Activated T-cell treated with anti-CD3 and anti-CD28 coated beads, Interleukin-2, amount 50 U/mL, for 72 hours (primary cell): ENCODE results near the gene MPC2. TPM values are rescaled to one million over a fixed set of nuclear protein-coding genes. Genes with fewer than 3 reads are reported as not detected.

Experiments used
- ATAC-seq, 2 donors: fragments of 150-1000 bp; cut with Tn5 transposase; replicated peaks in 1 of 2; 2 replicates each; pipeline ENCODE4 v1.10.0; 2021; ENCODE audit warnings: moderate library complexity in 2 of 2, mild to moderate bottlenecking in 1 of 2
- DNase-seq, 2 donors: peaks; one replicate each; pipeline ENCODE4 v3.0.0; 2021 to 2022; ENCODE audit warnings: mixed read lengths in 1 of 2
- H3K27ac Mint-ChIP-seq: one replicate; pipeline ENCODE4 v1.8.0; 2022; ENCODE audit warnings: mild to moderate bottlenecking, moderate library complexity, mixed read lengths
- H3K27me3 Mint-ChIP-seq: one replicate; pipeline ENCODE4 v1.8.0; 2022; ENCODE audit warnings: low read depth, mixed read lengths
- H3K36me3 Mint-ChIP-seq, 2 donors: one replicate each; pipeline ENCODE4 v1.8.0; 2022; ENCODE audit warnings: mixed read lengths in 2 of 2, mild to moderate bottlenecking in 1 of 2; ENCODE audit not compliant: insufficient read depth in 2 of 2
- H3K4me1 Mint-ChIP-seq: one replicate; pipeline ENCODE4 v1.8.0; 2022; ENCODE audit warnings: low read depth, mixed read lengths
- H3K4me3 Mint-ChIP-seq, 2 donors: one replicate each; pipeline ENCODE4 v1.8.0; 2022; ENCODE audit warnings: mild to moderate bottlenecking in 2 of 2, mixed read lengths in 2 of 2, moderate library complexity in 2 of 2
- H3K9me3 Mint-ChIP-seq, 2 donors: one replicate each; pipeline ENCODE4 v1.8.0; 2022; ENCODE audit warnings: mixed read lengths in 2 of 2
- total RNA-seq, 2 donors: library from RNA; stranded (reverse); gene quantifications; one replicate each; pipeline ENCODE4 v1.2.3, GENCODE V29; 2022

Gene MPC2
- 10 to 100 TPM; 66.3 to 71.6 TPM for total RNA-seq

GRCh38 chr1:167936930-167937708 is at the start of gene MPC2:
Gene MPC2 (minus strand): TSS chr1:167937072. CDS start chr1:167935841, 1,231 bp downstream.
- H3K27ac Mint-ChIP-seq = peak within 1 kb of the TSS; percentile 98
- peaks cover 5 to 6% of the 10 kb centered on the region in 2 donors for H3K36me3 Mint-ChIP-seq
- H3K4me1 Mint-ChIP-seq = peaks cover 41% of the 10 kb centered on the region
- H3K27me3 Mint-ChIP-seq = no peaks in the 10 kb centered on the region
- peak within 1 kb of the TSS; percentile 88 to 91 for H3K4me3 Mint-ChIP-seq
- peak; percentile 20 for ATAC-seq
- DNase-seq = peak; percentile 71 to 75
- H3K9me3 Mint-ChIP-seq = no peaks in the 10 kb centered on the region

GRCh38 chr1:167984886-167985489 is 48.1 kb upstream of the MPC2 start:
- ATAC-seq (no peak), DNase-seq (peak in 1 of 2 donors; percentile 3)
- H3K4me3 Mint-ChIP-seq = no peak overlapping the region
- peaks cover 7% of the 10 kb centered on the region for H3K4me1 Mint-ChIP-seq
- no peak overlapping the region for H3K27ac Mint-ChIP-seq
- no peaks in the 10 kb centered on the region for H3K9me3 Mint-ChIP-seq
- H3K27me3 Mint-ChIP-seq = no peaks in the 10 kb centered on the region
- no peaks in the 10 kb centered on the region for H3K36me3 Mint-ChIP-seq

- no peaks in the 10 kb centered on the region for H3K27me3 Mint-ChIP-seq
- ATAC-seq (no peak), DNase-seq (no peak)
- no peaks in the 10 kb centered on the region for H3K36me3 Mint-ChIP-seq
- peaks cover 7% of the 10 kb centered on the region for H3K4me1 Mint-ChIP-seq
- no peaks in the 10 kb centered on the region for H3K9me3 Mint-ChIP-seq
- no peak overlapping the region for H3K27ac Mint-ChIP-seq
- no peak overlapping the region for H3K4me3 Mint-ChIP-seq
These were observed 47.0 kb upstream of the MPC2 start for GRCh38 chr1:167983797-167984420.

GRCh38 chr1:167981933-167982332 is 45.1 kb upstream of the MPC2 start:
- Mint-ChIP-seq H3K4me3 (no peak overlapping the region), H3K27me3 (no peaks in the 10 kb centered on the region), H3K27ac (no peak overlapping the region), H3K36me3 (peaks cover 4 to 7% of the 10 kb centered on the region in 2 donors), H3K9me3 (peaks cover 2 to 3% of the 10 kb centered on the region in 2 donors), H3K4me1 (peaks cover 7% of the 10 kb centered on the region)
- ATAC-seq (no peak), DNase-seq (no peak)

GRCh38 chr1:167977245-167977644 is 40.4 kb upstream of the MPC2 start:
- no peak for DNase-seq
- no peak overlapping the region for H3K27ac Mint-ChIP-seq
- peaks cover 7 to 12% of the 10 kb centered on the region in 2 donors for H3K36me3 Mint-ChIP-seq

GRCh38 chr1:167974698-167975097 is 37.8 kb upstream of the MPC2 start:
- peaks cover 2 to 3% of the 10 kb centered on the region in 2 donors for H3K9me3 Mint-ChIP-seq
- no peaks in the 10 kb centered on the region for H3K27me3 Mint-ChIP-seq
- H3K36me3 Mint-ChIP-seq = peaks cover 7 to 12% of the 10 kb centered on the region in 2 donors
- no peak for DNase-seq
- no peak overlapping the region for H3K4me3 Mint-ChIP-seq
- H3K4me1 Mint-ChIP-seq = no peaks in the 10 kb centered on the region
- no peak overlapping the region for H3K27ac Mint-ChIP-seq
- no peak for ATAC-seq

More at GRCh38 chr1:167977245-167977644, 40.4 kb upstream of the MPC2 start:
- H3K9me3 Mint-ChIP-seq = peaks cover 2 to 3% of the 10 kb centered on the region in 2 donors
- no peaks in the 10 kb centered on the region for H3K27me3 Mint-ChIP-seq
- H3K4me3 Mint-ChIP-seq = no peak overlapping the region
- H3K4me1 Mint-ChIP-seq = no peaks in the 10 kb centered on the region
- no peak for ATAC-seq

GRCh38 chr1:167973832-167974231 is 37.0 kb upstream of the MPC2 start:
- H3K9me3 Mint-ChIP-seq = peaks cover 2 to 3% of the 10 kb centered on the region in 2 donors
- DNase-seq (no peak), ATAC-seq (no peak)
- no peaks in the 10 kb centered on the region for H3K27me3 Mint-ChIP-seq
- peak overlapping the region; percentile 28 for H3K27ac Mint-ChIP-seq
- H3K36me3 Mint-ChIP-seq = peaks cover 7 to 12% of the 10 kb centered on the region in 2 donors
- no peaks in the 10 kb centered on the region for H3K4me1 Mint-ChIP-seq
- H3K4me3 Mint-ChIP-seq = no peak overlapping the region

- DNase-seq (no peak), ATAC-seq (no peak)
- Mint-ChIP-seq H3K9me3 (no peaks in the 10 kb centered on the region), H3K36me3 (peaks cover 2 to 11% of the 10 kb centered on the region in 2 donors), H3K27ac (no peak overlapping the region), H3K4me1 (no peaks in the 10 kb centered on the region), H3K4me3 (no peak overlapping the region), H3K27me3 (no peaks in the 10 kb centered on the region)
These were observed 31.7 kb upstream of the MPC2 start for GRCh38 chr1:167968569-167968968.

GRCh38 chr1:167966050-167966449 is 29.2 kb upstream of the MPC2 start:
- no peaks in the 10 kb centered on the region for H3K9me3 Mint-ChIP-seq
- H3K4me1 Mint-ChIP-seq = no peaks in the 10 kb centered on the region
- peaks cover 4 to 22% of the 10 kb centered on the region in 2 donors for H3K36me3 Mint-ChIP-seq
- no peaks in the 10 kb centered on the region for H3K27me3 Mint-ChIP-seq
- no peak for DNase-seq
- ATAC-seq = no peak
- H3K4me3 Mint-ChIP-seq = no peak overlapping the region
- H3K27ac Mint-ChIP-seq = no peak overlapping the region

- no peak for ATAC-seq
- H3K4me3 Mint-ChIP-seq = no peak overlapping the region
- H3K36me3 Mint-ChIP-seq = peaks cover 4 to 22% of the 10 kb centered on the region in 2 donors
- no peaks in the 10 kb centered on the region for H3K27me3 Mint-ChIP-seq
- no peak for DNase-seq
- no peak overlapping the region for H3K27ac Mint-ChIP-seq
- no peaks in the 10 kb centered on the region for H3K9me3 Mint-ChIP-seq
- no peaks in the 10 kb centered on the region for H3K4me1 Mint-ChIP-seq
These were observed 27.8 kb upstream of the MPC2 start for GRCh38 chr1:167964646-167965045.

GRCh38 chr1:167957710-167958109 is 20.8 kb upstream of the MPC2 start:
- ATAC-seq (no peak), DNase-seq (no peak)
- Mint-ChIP-seq H3K4me1 (peaks cover 9% of the 10 kb centered on the region), H3K27ac (no peak overlapping the region), H3K4me3 (no peak overlapping the region), H3K9me3 (no peaks in the 10 kb centered on the region), H3K27me3 (no peaks in the 10 kb centered on the region), H3K36me3 (peaks cover 5 to 12% of the 10 kb centered on the region in 2 donors)

- H3K36me3 Mint-ChIP-seq = peaks cover 5 to 6% of the 10 kb centered on the region in 2 donors
- H3K4me3 Mint-ChIP-seq = no peak overlapping the region
- ATAC-seq = no peak
- H3K27me3 Mint-ChIP-seq = no peaks in the 10 kb centered on the region
- peaks cover 10% of the 10 kb centered on the region for H3K4me1 Mint-ChIP-seq
- H3K9me3 Mint-ChIP-seq = no peaks in the 10 kb centered on the region
- H3K27ac Mint-ChIP-seq = no peak overlapping the region
- no peak for DNase-seq
These were observed 19.0 kb upstream of the MPC2 start for GRCh38 chr1:167955915-167956314.

- Mint-ChIP-seq H3K4me3 (no peak overlapping the region), H3K27ac (no peak overlapping the region), H3K9me3 (no peaks in the 10 kb centered on the region), H3K4me1 (peaks cover 26% of the 10 kb centered on the region), H3K27me3 (no peaks in the 10 kb centered on the region), H3K36me3 (peaks cover 3 to 5% of the 10 kb centered on the region in 2 donors)
- ATAC-seq = no peak
- DNase-seq = no peak
These were observed 13.7 kb upstream of the MPC2 start for GRCh38 chr1:167950569-167950968.
